HG03066 (cell line): ENCODE results near the gene OSR1.
"Not testable (repeated sequence)": the region's sequence is repeated elsewhere in the genome, so short reads cannot be mapped to it uniquely, and the experiment has no call there.

Experiments used
- ATAC-seq: cut with Tn5 transposase; IDR thresholded peaks from one replicate; pipeline ENCODE4 v1.9.1; 2021; ENCODE audit warnings: low read depth; ENCODE audit not compliant: unreplicated experiment

Gene OSR1

GRCh38 chr2:19337202-19337601, 21.2 kb downstream of the OSR1 start:
- no peak for ATAC-seq

GRCh38 chr2:19336781-19337180, 21.6 kb downstream of the OSR1 start:
- no peak for ATAC-seq

- ATAC-seq = no peak
Measured at GRCh38 chr2:19332503-19332902, 25.9 kb downstream of the OSR1 start.

- ATAC-seq = no peak
Measured at GRCh38 chr2:19331450-19331849, 27.0 kb downstream of the OSR1 start.

GRCh38 chr2:19330436-19330835, 28.0 kb downstream of the OSR1 start:
- no peak for ATAC-seq

GRCh38 chr2:19329445-19329844, 29.0 kb downstream of the OSR1 start:
- ATAC-seq = no peak

GRCh38 chr2:19327496-19327895, 30.9 kb downstream of the OSR1 start:
- no peak for ATAC-seq

GRCh38 chr2:19321946-19322345, 36.5 kb downstream of the OSR1 start:
- no peak for ATAC-seq

GRCh38 chr2:19320813-19321212, 37.6 kb downstream of the OSR1 start:
- no peak for ATAC-seq

- no peak for ATAC-seq
Measured at GRCh38 chr2:19319698-19320097, 38.7 kb downstream of the OSR1 start.

GRCh38 chr2:19319064-19319463, 39.4 kb downstream of the OSR1 start:
- no peak for ATAC-seq

GRCh38 chr2:19313553-19313952, 44.9 kb downstream of the OSR1 start:
- no peak for ATAC-seq

GRCh38 chr2:19312949-19313348, 45.5 kb downstream of the OSR1 start:
- no peak for ATAC-seq

GRCh38 chr2:19306065-19306464, 52.4 kb downstream of the OSR1 start:
- ATAC-seq = not testable (repeated sequence)

GRCh38 chr2:19305400-19306055, 52.9 kb downstream of the OSR1 start:
- not testable (repeated sequence) for ATAC-seq

GRCh38 chr2:19301706-19302105, 56.7 kb downstream of the OSR1 start:
- no peak for ATAC-seq
